Heart right ventricle (tissue), 16 donors: ENCODE results near the gene HMBS. TPM values are rescaled to one million over a fixed set of nuclear protein-coding genes. Genes with fewer than 3 reads are reported as not detected.
A peak's percentile ranks its signal among the peaks of the same experiment; 100 is the strongest.

Experiments
- ATAC-seq, 8 donors: fragments of 200-7000 bp; cut with Tn5 transposase; one replicate each; pipeline ENCODE4 v1.9.1; 2020; ENCODE audit warnings: mild to moderate bottlenecking in 8 of 8, moderate library complexity in 8 of 8, moderate number of reproducible peaks in 1 of 8
- DNase-seq, 2 donors: peaks; one replicate each; pipeline ENCODE4 v3.0.0-alpha.2; 2020
- H3K27ac ChIP-seq, 10 donors: fragments of 200-600 bp; sonication (generic) in 2 of 10; one replicate each; pipeline versions ENCODE4 v1.5.0 to v1.8.0; 2020 to 2022; ENCODE audit warnings: mild to moderate bottlenecking in 3 of 10
- H3K27me3 ChIP-seq, 7 donors: fragments of 200-600 bp; one replicate each; pipeline ENCODE4 v1.8.0; 2021 to 2022; ENCODE audit warnings: mild to moderate bottlenecking in 2 of 7
- H3K36me3 ChIP-seq, 9 donors: fragments of 200-600 bp; sonication (generic) in 1 of 9; one replicate each; pipeline versions ENCODE4 v1.5.0 to v1.8.0; 2020 to 2022; ENCODE audit warnings: mild to moderate bottlenecking in 2 of 9
- H3K4me1 ChIP-seq, 9 donors: fragments of 200-600 bp; sonication (generic) in 1 of 9; one replicate each; pipeline versions ENCODE4 v1.5.0 to v1.8.0; 2020 to 2022; ENCODE audit warnings: mild to moderate bottlenecking in 4 of 9
- H3K4me3 ChIP-seq, 10 donors: fragments of 200-600 bp; sonication (generic) in 2 of 10; one replicate each; pipeline versions ENCODE4 v1.5.0 to v1.8.0; 2020 to 2022; ENCODE audit warnings: mild to moderate bottlenecking in 7 of 10, moderate library complexity in 2 of 10
- H3K9me3 ChIP-seq, 11 donors: fragments of 200-600 bp in 10 of 11; sonication (generic) in 2 of 11; one replicate each; pipeline versions ENCODE4 v1.5.0 to v1.8.0; 2013 to 2022; ENCODE audit warnings: mild to moderate bottlenecking in 2 of 11, control low read depth in 1 of 11, moderate library complexity in 1 of 11
- WGBS, 2 donors: extraction: QIAGEN DNeasy Blood & Tissue Kit; methylation state at CpG; one replicate each; pipeline ENCODE4 v1.1.7; 2013; ENCODE audit warnings: inconsistent platforms in 1 of 2; 5-methylcytosine and 5-hydroxymethylcytosine counted together
- intact Hi-C, 10 donors: fragments of 100-400 bp; cut with DNase I; formaldehyde crosslinking; loops; one replicate each; pipeline versions ENCODE4 v1.11.1 to v1.14.2; 2022
- polyA plus RNA-seq, 2 donors: library from polyadenylated mRNA; stranded (reverse); fragments of 200-250 nt; gene quantifications; one replicate each; pipeline ENCODE4 v1.2.3, GENCODE V29; 2013
- total RNA-seq, 10 donors: library from RNA; stranded (reverse); fragmentation: NEBNext Ultra II Directional in 3 of 10; extraction: Animal tissue kit (Norgen Biotek cat#: 25700) in 3 of 10; gene quantifications; one replicate each; pipeline versions ENCODE4 v1.2.1 to v1.2.4, GENCODE V29; 2021 to 2023
- TF ChIP-seq, protein P1 (sequence below), 9 donors: fragments of 200-600 bp; sonication (generic) in 2 of 9; IDR thresholded peaks; one replicate each; pipeline versions ENCODE4 v1.5.0 to v1.8.0; 2021 to 2022; ENCODE audit warnings: antibody characterized with exemption in 9 of 9, mild to moderate bottlenecking in 5 of 9, moderate library complexity in 1 of 9
- donor health status: Arrhythmogenic right ventricular cardiomyopathy.
- donor health status: ischemic (EF 13 %, LVEDD 7.1; RV severe dilation, severe dysfunction).
- donor health status: healthy with polysubstance abuse.
- donor health status: DM: no; HTN: yes; CAD: no.
- donor health status: DM: no; HTN: no; CAD: no.
- donor health status: ischemic (EF 25% LVEDD 6.9; RV normal size, moderate dysfunction).
- donor health status: ischemic (EF 25% LVEDD 5.7; RV mildly dilated, moderate dysfunction).
- donor health status: healthy.
- donor health status: DM: yes; HTN: yes; CAD: no.
- donor health status: Ischemic cardiomyopathy.
- donor health status: ischemic (EF 35%, LVEDD 5.7; RV mildly dilated, moderate dysfunction).
- donor health status: nonischemic (EF 11% LVEDD 7.7; RV severe dilation, severe dysfunction).
- donor health status: DM: yes; HTN: yes; CAD: no.
- donor health status: PGD.
- donor health status: ischemic (EF 29% LVEDD 5.4; RV normal size, mild dysfunction).
- donor health status: nonischemic (EF 23%, LVEDD 6.1; RV moderate dilation, normal function).

Gene HMBS
- total and polyA plus RNA-seq, 12 donors: 14.3 to 39.7 (median 18.9) TPM

DNA sequence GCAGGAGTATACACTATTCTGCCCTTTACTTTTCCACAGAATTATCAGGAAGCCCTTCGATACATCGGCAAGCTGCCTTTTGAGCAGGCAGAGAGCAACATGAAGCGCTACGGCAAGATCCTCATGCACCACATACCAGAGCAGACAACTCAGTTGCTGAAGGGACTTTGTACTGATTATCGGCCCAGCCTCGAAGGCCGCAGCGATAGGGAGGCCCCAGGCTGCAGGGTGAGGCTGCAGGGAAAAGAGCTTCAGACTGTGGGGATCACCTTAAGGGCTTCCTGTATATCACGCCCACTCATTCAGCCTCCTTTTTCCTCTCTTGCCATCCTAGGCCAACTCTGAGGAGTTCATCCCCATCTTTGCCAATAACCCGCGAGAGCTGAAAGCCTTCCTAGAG, 6.8 kb upstream of the HMBS start:
- no peak for ATAC-seq
- H3K27ac ChIP-seq: no peak overlapping the region
- no peaks in the 10 kb centered on the region for H3K9me3 ChIP-seq
- intact Hi-C loops: no loop called here
- H3K4me1 ChIP-seq: peaks cover 0 to 20% (median 0%) of the 10 kb centered on the region in 9 donors
- no peaks in the 10 kb centered on the region for H3K27me3 ChIP-seq
- H3K36me3 ChIP-seq: peaks cover 4 to 100% (median 81%) of the 10 kb centered on the region in 9 donors
- no peak for DNase-seq
- 95% methylated on average over 11 of the region's 11 CpGs for WGBS, 2 donors
- no peak overlapping the region for H3K4me3 ChIP-seq
- TF ChIP-seq, protein P1, sequence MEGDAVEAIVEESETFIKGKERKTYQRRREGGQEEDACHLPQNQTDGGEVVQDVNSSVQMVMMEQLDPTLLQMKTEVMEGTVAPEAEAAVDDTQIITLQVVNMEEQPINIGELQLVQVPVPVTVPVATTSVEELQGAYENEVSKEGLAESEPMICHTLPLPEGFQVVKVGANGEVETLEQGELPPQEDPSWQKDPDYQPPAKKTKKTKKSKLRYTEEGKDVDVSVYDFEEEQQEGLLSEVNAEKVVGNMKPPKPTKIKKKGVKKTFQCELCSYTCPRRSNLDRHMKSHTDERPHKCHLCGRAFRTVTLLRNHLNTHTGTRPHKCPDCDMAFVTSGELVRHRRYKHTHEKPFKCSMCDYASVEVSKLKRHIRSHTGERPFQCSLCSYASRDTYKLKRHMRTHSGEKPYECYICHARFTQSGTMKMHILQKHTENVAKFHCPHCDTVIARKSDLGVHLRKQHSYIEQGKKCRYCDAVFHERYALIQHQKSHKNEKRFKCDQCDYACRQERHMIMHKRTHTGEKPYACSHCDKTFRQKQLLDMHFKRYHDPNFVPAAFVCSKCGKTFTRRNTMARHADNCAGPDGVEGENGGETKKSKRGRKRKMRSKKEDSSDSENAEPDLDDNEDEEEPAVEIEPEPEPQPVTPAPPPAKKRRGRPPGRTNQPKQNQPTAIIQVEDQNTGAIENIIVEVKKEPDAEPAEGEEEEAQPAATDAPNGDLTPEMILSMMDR (IDR thresholded peaks at IDR 0.05): no peak

DNA sequence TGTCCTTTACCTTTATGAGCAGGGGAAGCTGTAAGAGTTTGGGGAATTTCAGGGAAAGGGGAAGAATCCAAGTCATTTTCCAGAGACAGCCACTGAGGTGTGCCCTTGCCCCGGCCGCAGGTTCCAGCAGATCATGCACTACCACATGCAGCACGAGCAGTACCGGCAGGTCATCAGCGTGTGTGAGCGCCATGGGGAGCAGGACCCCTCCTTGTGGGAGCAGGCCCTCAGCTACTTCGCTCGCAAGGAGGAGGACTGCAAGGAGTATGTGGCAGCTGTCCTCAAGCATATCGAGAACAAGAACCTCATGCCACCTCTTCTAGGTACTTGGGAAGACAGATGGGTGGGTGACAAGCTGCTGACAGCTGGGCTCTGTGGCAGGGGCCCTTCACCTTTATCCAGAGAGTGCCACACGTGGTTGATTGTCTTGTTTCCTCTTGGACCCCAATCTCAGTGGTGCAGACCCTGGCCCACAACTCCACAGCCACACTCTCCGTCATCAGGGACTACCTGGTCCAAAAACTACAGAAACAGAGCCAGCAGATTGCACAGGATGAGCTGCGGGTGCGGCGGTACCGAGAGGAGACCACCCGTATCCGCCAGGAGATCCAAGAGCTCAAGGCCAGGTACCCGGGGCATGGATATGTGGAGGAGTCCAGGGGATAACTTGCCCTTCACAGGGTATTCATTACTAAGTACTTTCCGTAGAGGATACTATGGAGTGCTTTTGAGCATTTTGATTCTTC, 5.8 kb upstream of the HMBS start:
- 92 to 94% methylated on average over 19 of the region's 19 CpGs for WGBS, 2 donors
- TF ChIP-seq, protein P1 (IDR thresholded peaks at IDR 0.05): no peak
- H3K27ac ChIP-seq: no peak overlapping the region
- no peaks in the 10 kb centered on the region for H3K9me3 ChIP-seq
- peaks cover 4 to 92% (median 78%) of the 10 kb centered on the region in 9 donors for H3K36me3 ChIP-seq
- no peak for DNase-seq
- intact Hi-C loops: no loop called here
- H3K4me1 ChIP-seq: peaks cover 0 to 20% (median 0%) of the 10 kb centered on the region in 9 donors
- no peaks in the 10 kb centered on the region for H3K27me3 ChIP-seq
- peak overlapping the region in 1 of 10 donors; percentile 2 for H3K4me3 ChIP-seq
- ATAC-seq: no peak

DNA sequence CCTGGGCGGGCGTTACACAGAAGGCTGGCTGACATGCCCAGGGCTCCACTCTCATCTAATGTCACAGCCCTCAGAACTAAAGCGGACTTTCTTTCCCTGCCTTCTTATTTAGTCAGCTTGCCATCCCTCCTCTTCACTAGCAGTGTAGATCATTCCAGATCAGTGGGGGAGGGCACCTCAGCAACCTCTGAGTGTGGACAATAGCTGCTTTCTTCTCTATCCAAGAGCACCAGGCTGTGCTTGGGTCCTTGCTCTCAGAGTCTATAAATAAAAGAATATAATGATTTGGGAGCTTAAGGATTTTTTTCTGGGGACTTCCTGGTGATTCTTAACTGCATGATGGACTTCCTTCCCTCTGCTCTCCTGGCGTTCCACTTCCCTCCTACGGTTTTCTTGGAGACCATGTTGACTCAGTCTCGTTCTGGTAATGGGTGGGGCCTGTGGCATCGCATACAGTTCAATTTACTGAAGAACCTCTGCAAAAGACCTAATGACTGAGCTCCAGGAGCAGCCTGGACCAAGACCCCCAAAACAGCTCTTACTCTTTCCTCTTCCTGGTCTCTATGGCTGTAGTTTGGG, 2.9 kb upstream of the HMBS start:
- 64 to 69% methylated on average over 7 of the region's 7 CpGs for WGBS, 2 donors
- Histone ChIP-seq H3K4me1 (peaks cover 4 to 38% (median 16%) of the 10 kb centered on the region in 9 donors), H3K9me3 (no peaks in the 10 kb centered on the region), H3K27ac (peak overlapping the region in 1 of 10 donors; percentile 69), H3K4me3 (no peak overlapping the region), H3K36me3 (peaks cover 4 to 63% (median 52%) of the 10 kb centered on the region in 9 donors), H3K27me3 (no peaks in the 10 kb centered on the region)
- intact Hi-C loops: no loop called here
- TF ChIP-seq, protein P1 (IDR thresholded peaks at IDR 0.05): no peak
- ATAC-seq: no peak
- DNase-seq: no peak

DNA sequence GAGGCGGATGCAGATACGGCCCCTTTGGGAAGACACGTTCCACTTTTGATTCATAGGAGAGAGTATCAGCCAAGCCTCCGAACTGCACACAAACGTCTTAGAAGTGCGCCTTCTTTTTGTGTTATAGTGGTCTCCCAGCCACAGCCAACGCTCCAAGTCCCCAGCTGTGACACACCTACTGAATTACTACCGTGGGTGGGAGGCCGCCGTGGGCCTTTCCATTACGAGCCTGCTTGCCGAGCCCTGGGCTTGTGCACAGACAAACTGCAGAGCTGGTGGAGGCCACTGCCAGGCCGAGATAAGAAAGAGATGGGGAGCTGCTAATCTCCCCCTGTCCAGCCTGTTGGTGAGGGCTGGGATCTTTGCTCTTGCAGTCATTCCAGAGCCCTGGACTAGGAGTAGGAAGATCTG, 761 bp downstream of the HMBS start:
- Histone ChIP-seq H3K9me3 (no peaks in the 10 kb centered on the region), H3K4me3 (peak overlapping the region; percentile 45 to 94 (median 66)), H3K27ac (peak overlapping the region; percentile 65 to 97 (median 90)), H3K36me3 (peaks cover 0 to 35% (median 17%) of the 10 kb centered on the region in 9 donors), H3K4me1 (peaks cover 4 to 48% (median 16%) of the 10 kb centered on the region in 9 donors), H3K27me3 (no peaks in the 10 kb centered on the region)
- DNase-seq (no peak), ATAC-seq (peak in 3 of 8 donors; percentile 1 to 18 (median 2))
- TF ChIP-seq, protein P1 (IDR thresholded peaks at IDR 0.05): no peak
- 2% methylated on average over 13 of the region's 13 CpGs for WGBS, 2 donors
- intact Hi-C loops: no loop called here
